IMR-90 (cell line): ENCODE data around the gene P2RY14. TPM values are rescaled to one million over a fixed set of nuclear protein-coding genes. Genes with fewer than 3 reads are reported as not detected.

Source experiments
- ATAC-seq: fragments of 200-7000 bp; cut with Tn5 transposase; 2 replicates; pipeline ENCODE4 v1.9.1; 2020; ENCODE audit warnings: low read depth, mild to moderate bottlenecking, moderate library complexity
- BruUV-seq: library from RNA; stranded (reverse); fragments of 400-500 nt; replicated peaks from 2 replicates; lab custom pipeline; 2021; lab: Mats Ljungman, UMichigan
- CTCF ChIA-PET: fragments of 300-600 bp; formaldehyde crosslinking; extraction: SDS; loops from one replicate; lab custom pipeline; 2021; ENCODE audit warnings: antibody characterized with exemption; lab: Yijun Ruan, JAX
- POLR2A ChIA-PET: fragments of 300-600 bp; sonication (Branson Sonifier 250); formaldehyde crosslinking; loops from one replicate; lab custom pipeline; 2022; ENCODE audit warnings: antibody characterized with exemption; ENCODE audit not compliant: unreplicated experiment; lab: Charles Lee
- DNase-seq: peaks from one replicate; pipeline ENCODE4 v3.0.0; 2013
- H2AFZ ChIP-seq: replicated peaks from 2 replicates; pipeline ENCODE3; 2013; ENCODE audit warnings: low read length, mild to moderate bottlenecking; ENCODE audit not compliant: poor library complexity
- H2AK5ac ChIP-seq: 2 replicates; pipeline ENCODE4 v1.6.1; 2013; ENCODE audit warnings: low read depth, low read length, inconsistent platforms
- H2AK9ac ChIP-seq: replicated peaks from 2 replicates; pipeline ENCODE3; 2013; ENCODE audit warnings: mild to moderate bottlenecking, low read depth, low read length, moderate library complexity; ENCODE audit not compliant: poor library complexity
- H2BK120ac ChIP-seq: 2 replicates; pipeline ENCODE4 v1.6.1; 2013; ENCODE audit warnings: low read depth, low read length, inconsistent platforms
- H2BK15ac ChIP-seq: 3 replicates; pipeline ENCODE4 v1.6.1; 2013; ENCODE audit warnings: low read depth, low read length, inconsistent platforms
- H2BK20ac ChIP-seq: 2 replicates; pipeline ENCODE4 v1.6.1; 2013; ENCODE audit warnings: low read depth, mild to moderate bottlenecking, inconsistent platforms, low read length, moderate library complexity
- H2BK5ac ChIP-seq: 2 replicates; pipeline ENCODE4 v1.6.1; 2013; ENCODE audit warnings: mild to moderate bottlenecking, low read depth, low read length, inconsistent platforms; ENCODE audit not compliant: poor library complexity, severe bottlenecking
- H3K14ac ChIP-seq: replicated peaks from 2 replicates; pipeline ENCODE4 v1.6.1; 2013; ENCODE audit warnings: low read depth, low read length, inconsistent platforms
- H3K18ac ChIP-seq: 2 replicates; pipeline ENCODE4 v1.6.1; 2013; ENCODE audit warnings: low read depth, low read length, control low read depth
- H3K23ac ChIP-seq: 2 replicates; pipeline ENCODE4 v1.6.1; 2013; ENCODE audit warnings: low read depth, low read length, inconsistent platforms
- H3K27ac ChIP-seq: 2 replicates; pipeline ENCODE4 v1.5.1; 2013; ENCODE audit warnings: mild to moderate bottlenecking, control low read depth, low read length; ENCODE audit not compliant: insufficient read depth
- H3K27me3 ChIP-seq: 2 replicates; pipeline ENCODE4 v1.6.1; 2013; ENCODE audit warnings: low read length; ENCODE audit not compliant: control insufficient read depth, insufficient read depth
- H3K36me3 ChIP-seq: 2 replicates; pipeline ENCODE4 v1.6.1; 2013; ENCODE audit warnings: low read length, mixed read lengths; ENCODE audit not compliant: control insufficient read depth, insufficient read depth
- H3K4ac ChIP-seq: 2 replicates; pipeline ENCODE4 v1.6.1; 2013; ENCODE audit warnings: low read depth, low read length, inconsistent platforms
- H3K4me1 ChIP-seq: 2 replicates; pipeline ENCODE4 v1.6.1; 2013; ENCODE audit warnings: low read length, mixed read lengths; ENCODE audit not compliant: control insufficient read depth, insufficient read depth
- H3K4me2 ChIP-seq: 2 replicates; pipeline ENCODE4 v1.6.1; 2013; ENCODE audit warnings: low read depth, mild to moderate bottlenecking, control low read depth, low read length, moderate library complexity
- H3K4me3 ChIP-seq: 2 replicates; pipeline ENCODE4 v1.5.1; 2013; ENCODE audit warnings: low read depth, mild to moderate bottlenecking, control low read depth, low read length, moderate library complexity; ENCODE audit not compliant: insufficient read depth
- H3K56ac ChIP-seq: 2 replicates; pipeline ENCODE4 v1.6.1; 2013; ENCODE audit warnings: low read length, inconsistent platforms; ENCODE audit not compliant: insufficient read depth; ENCODE audit errors: extremely low read depth
- H3K79me1 ChIP-seq, 2 experiments: 2 replicates each; pipeline ENCODE4 v1.6.1; 2013; ENCODE audit warnings: low read length in 2 of 2, inconsistent platforms in 1 of 2, low read depth in 1 of 2
- H3K9ac ChIP-seq: 2 replicates; pipeline ENCODE4 v1.6.1; 2013; ENCODE audit warnings: low read depth, low read length, control low read depth
- H3K9me1 ChIP-seq: 2 replicates; pipeline ENCODE4 v1.6.1; 2013; ENCODE audit warnings: low read length, inconsistent platforms; ENCODE audit not compliant: insufficient read depth
- H3K9me3 ChIP-seq: 2 replicates; pipeline ENCODE4 v1.6.1; 2013; ENCODE audit warnings: low read length; ENCODE audit not compliant: control insufficient read depth, insufficient read depth
- H4K20me1 ChIP-seq: 2 replicates; pipeline ENCODE4 v1.6.1; 2013; ENCODE audit warnings: low read length, inconsistent platforms; ENCODE audit not compliant: insufficient read depth
- H4K5ac ChIP-seq: 2 replicates; pipeline ENCODE4 v1.6.1; 2013; ENCODE audit warnings: mild to moderate bottlenecking, low read depth, low read length, control low read depth
- H4K8ac ChIP-seq, 2 experiments: 2 replicates each; pipeline ENCODE4 v1.6.1; 2013; ENCODE audit warnings: low read depth in 2 of 2, low read length in 2 of 2, control low read depth in 1 of 2, inconsistent platforms in 1 of 2
- H4K91ac ChIP-seq: 2 replicates; pipeline ENCODE4 v1.6.1; 2013; ENCODE audit warnings: low read depth, low read length, inconsistent platforms; ENCODE audit not compliant: insufficient read depth
- BHLHE40 ChIP-seq: fragments of 150-350 bp; IDR thresholded peaks from 2 replicates; pipeline ENCODE4 v1.6.1; 2016; ENCODE audit warnings: mild to moderate bottlenecking, low read depth, low read length
- CEBPB ChIP-seq: IDR thresholded peaks from 2 replicates; pipeline ENCODE4 v1.6.1; 2012; ENCODE audit warnings: low read depth, low read length, improper control_type of control experiment
- CHD1 ChIP-seq: IDR thresholded peaks from 2 replicates; pipeline ENCODE4 v1.6.1; 2012; ENCODE audit warnings: low read depth, low read length, improper control_type of control experiment
- FOS ChIP-seq: fragments of 150-350 bp; IDR thresholded peaks from 2 replicates; pipeline ENCODE4 v1.6.1; 2016; ENCODE audit warnings: low read depth, low read length
- MAFK ChIP-seq: IDR thresholded peaks from 2 replicates; pipeline ENCODE4 v1.6.1; 2012; ENCODE audit warnings: low read depth, low read length, improper control_type of control experiment
- MAZ ChIP-seq: IDR thresholded peaks from 2 replicates; pipeline ENCODE4 v1.6.1; 2012; ENCODE audit warnings: low read depth, mild to moderate bottlenecking, low read length, improper control_type of control experiment, moderate library complexity, borderline replicate concordance
- MXI1 ChIP-seq: IDR thresholded peaks from 2 replicates; pipeline ENCODE4 v1.6.1; 2012; ENCODE audit warnings: low read depth, mild to moderate bottlenecking, low read length, moderate library complexity, borderline replicate concordance
- NFE2L2 ChIP-seq: fragments of 150-350 bp; IDR thresholded peaks from 2 replicates; pipeline ENCODE4 v1.6.1; 2016; ENCODE audit warnings: low read depth, mild to moderate bottlenecking, low read length
- POLR2A ChIP-seq: IDR thresholded peaks from 2 replicates; pipeline ENCODE4 v1.6.1; 2012; ENCODE audit warnings: mild to moderate bottlenecking, low read depth, low read length
- RAD21 ChIP-seq: IDR thresholded peaks from 2 replicates; pipeline ENCODE4 v1.6.1; 2012; ENCODE audit warnings: low read length, improper control_type of control experiment
- RFX5 ChIP-seq: IDR thresholded peaks from 2 replicates; pipeline ENCODE4 v1.8.0; 2012; ENCODE audit warnings: low read depth, mild to moderate bottlenecking, low read length, moderate library complexity
- SMC3 ChIP-seq: fragments of 150-350 bp; IDR thresholded peaks from 2 replicates; pipeline ENCODE4 v1.6.1; 2016; ENCODE audit warnings: low read depth, mild to moderate bottlenecking, antibody characterized with exemption, low read length, moderate library complexity
- WGBS, 2 experiments: methylation state at CpG; one replicate each; pipeline versions ENCODE4 v1.1.5 to v1.1.7; 2013; ENCODE audit warnings: missing lambda C conversion rate in 2 of 2; ENCODE audit not compliant: insufficient read length in 1 of 2; ENCODE audit errors: extremely low coverage in 2 of 2; 5-methylcytosine and 5-hydroxymethylcytosine counted together
- dilution Hi-C: fragments of 300-500 bp; cut with HindIII; formaldehyde crosslinking; loops from one replicate; pipeline ENCODE4 v1.14.3; 2018; ENCODE audit warnings: low sequenced_read_pairs; ENCODE audit not compliant: unreplicated experiment
- in situ Hi-C: fragments of 300-500 bp; cut with MboI; formaldehyde crosslinking; loops from 3 replicates; pipeline ENCODE4 v1.14.3; 2019; ENCODE audit warnings: low sequenced_read_pairs, inconsistent platforms, mixed read lengths
- intact Hi-C: fragments of 100-400 bp; cut with micrococcal nuclease; formaldehyde crosslinking; loops from 2 replicates; pipeline ENCODE4 v1.10.0; 2022
- polyA plus RNA-seq, 3 experiments: library from polyadenylated mRNA; depleted of rRNA; stranded (reverse); fragments of >200 nt; gene quantifications; 2 replicates each; pipeline ENCODE4 v1.2.3, GENCODE V29; 2012; ENCODE audit warnings: low replicate concordance in 1 of 3
- total RNA-seq: library from RNA; depleted of rRNA; stranded (reverse); fragments of >200 nt; gene quantifications from 2 replicates; pipeline ENCODE4 v1.2.3, GENCODE V29; 2012
- TF ChIP-seq, protein P1 (sequence below): conservative IDR thresholded peaks from 2 replicates; pipeline ENCODE4 v1.5.1; 2012; ENCODE audit warnings: mild to moderate bottlenecking, low read depth, low read length, improper control_type of control experiment
- TF ChIP-seq, protein P2 (sequence below): fragments of 150-350 bp; IDR thresholded peaks from 2 replicates; pipeline ENCODE4 v1.6.1; 2016; ENCODE audit warnings: low read depth, mild to moderate bottlenecking, low read length, moderate library complexity, borderline replicate concordance
- TF ChIP-seq, protein P3 (sequence below): fragments of 150-350 bp; IDR thresholded peaks from 2 replicates; pipeline ENCODE4 v1.6.1; 2017; ENCODE audit warnings: mild to moderate bottlenecking, antibody characterized with exemption, low read length, low read depth

P2RY14 gene
- total and polyA plus RNA-seq, 2 of the 4 experiments (the other 2 are of a cell fraction): not detected

DNA sequence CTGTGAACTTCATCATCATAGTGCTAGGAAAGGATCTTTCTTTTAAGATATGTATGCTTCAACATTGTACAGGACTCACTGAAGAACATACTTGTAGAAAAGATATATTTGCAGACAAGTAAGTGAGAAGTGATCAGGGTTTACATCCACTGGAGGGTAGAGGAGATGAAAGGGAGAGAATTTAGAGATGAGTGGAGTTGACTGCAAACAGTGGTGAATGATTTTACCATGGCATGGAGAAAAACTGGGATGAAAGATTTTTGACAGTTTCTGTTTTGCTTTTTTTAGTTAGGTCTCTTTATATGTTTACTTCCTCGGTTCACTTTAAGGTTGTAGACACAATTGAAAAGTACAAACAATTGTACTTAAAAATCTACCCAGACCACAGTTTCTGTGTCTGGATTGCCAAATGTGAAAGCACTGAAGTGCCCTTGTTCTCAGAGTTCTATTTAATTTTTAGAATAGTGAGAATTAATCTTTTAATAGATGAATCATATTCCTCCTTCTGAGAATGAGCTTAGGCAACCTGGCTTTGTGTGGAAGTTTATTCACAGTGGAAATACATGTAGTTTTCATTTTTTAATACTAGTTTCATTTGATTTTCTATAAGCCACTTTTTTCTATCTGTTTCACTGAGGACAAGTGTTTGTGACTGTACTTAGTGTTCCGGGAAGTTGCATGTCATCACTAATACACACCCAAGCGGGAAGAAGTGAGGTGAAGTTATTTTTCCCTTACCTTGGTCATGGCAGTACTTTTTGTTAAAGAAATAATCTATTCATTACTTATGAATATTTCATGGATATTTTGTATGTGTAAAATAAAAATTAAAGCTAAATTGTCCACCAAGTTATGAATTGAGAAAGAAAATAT is 73.6 kb downstream of the P2RY14 start:
- no peak overlapping the region for H3K4me3 ChIP-seq
- CTCF ChIA-PET: no interaction called here
- TF ChIP-seq RFX5: no peak
- TF ChIP-seq MXI1: no peak
- TF ChIP-seq CEBPB: no peak
- no peak for TF ChIP-seq CHD1
- TF ChIP-seq BHLHE40: no peak
- no peak for TF ChIP-seq FOS
- TF ChIP-seq SMC3: no peak
- TF ChIP-seq, protein P1, sequence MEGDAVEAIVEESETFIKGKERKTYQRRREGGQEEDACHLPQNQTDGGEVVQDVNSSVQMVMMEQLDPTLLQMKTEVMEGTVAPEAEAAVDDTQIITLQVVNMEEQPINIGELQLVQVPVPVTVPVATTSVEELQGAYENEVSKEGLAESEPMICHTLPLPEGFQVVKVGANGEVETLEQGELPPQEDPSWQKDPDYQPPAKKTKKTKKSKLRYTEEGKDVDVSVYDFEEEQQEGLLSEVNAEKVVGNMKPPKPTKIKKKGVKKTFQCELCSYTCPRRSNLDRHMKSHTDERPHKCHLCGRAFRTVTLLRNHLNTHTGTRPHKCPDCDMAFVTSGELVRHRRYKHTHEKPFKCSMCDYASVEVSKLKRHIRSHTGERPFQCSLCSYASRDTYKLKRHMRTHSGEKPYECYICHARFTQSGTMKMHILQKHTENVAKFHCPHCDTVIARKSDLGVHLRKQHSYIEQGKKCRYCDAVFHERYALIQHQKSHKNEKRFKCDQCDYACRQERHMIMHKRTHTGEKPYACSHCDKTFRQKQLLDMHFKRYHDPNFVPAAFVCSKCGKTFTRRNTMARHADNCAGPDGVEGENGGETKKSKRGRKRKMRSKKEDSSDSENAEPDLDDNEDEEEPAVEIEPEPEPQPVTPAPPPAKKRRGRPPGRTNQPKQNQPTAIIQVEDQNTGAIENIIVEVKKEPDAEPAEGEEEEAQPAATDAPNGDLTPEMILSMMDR: no peak
- no peak for TF ChIP-seq MAZ
- TF ChIP-seq, protein P2, sequence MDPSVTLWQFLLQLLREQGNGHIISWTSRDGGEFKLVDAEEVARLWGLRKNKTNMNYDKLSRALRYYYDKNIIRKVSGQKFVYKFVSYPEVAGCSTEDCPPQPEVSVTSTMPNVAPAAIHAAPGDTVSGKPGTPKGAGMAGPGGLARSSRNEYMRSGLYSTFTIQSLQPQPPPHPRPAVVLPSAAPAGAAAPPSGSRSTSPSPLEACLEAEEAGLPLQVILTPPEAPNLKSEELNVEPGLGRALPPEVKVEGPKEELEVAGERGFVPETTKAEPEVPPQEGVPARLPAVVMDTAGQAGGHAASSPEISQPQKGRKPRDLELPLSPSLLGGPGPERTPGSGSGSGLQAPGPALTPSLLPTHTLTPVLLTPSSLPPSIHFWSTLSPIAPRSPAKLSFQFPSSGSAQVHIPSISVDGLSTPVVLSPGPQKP: no peak
- no peak for TF ChIP-seq NFE2L2
- TF ChIP-seq, protein P3, sequence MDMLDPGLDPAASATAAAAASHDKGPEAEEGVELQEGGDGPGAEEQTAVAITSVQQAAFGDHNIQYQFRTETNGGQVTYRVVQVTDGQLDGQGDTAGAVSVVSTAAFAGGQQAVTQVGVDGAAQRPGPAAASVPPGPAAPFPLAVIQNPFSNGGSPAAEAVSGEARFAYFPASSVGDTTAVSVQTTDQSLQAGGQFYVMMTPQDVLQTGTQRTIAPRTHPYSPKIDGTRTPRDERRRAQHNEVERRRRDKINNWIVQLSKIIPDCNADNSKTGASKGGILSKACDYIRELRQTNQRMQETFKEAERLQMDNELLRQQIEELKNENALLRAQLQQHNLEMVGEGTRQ: no peak
- no peak for TF ChIP-seq RAD21
- no peak for TF ChIP-seq MAFK
- no peak for TF ChIP-seq POLR2A

More for the DNA sequence above, 73.6 kb downstream of the P2RY14 start:
- no TSS peak for BruUV-seq
- Histone ChIP-seq H2AFZ (no peak overlapping the region), H2AK5ac (no peak overlapping the region), H3K27ac (no peak overlapping the region), H4K5ac (no peak overlapping the region), H4K91ac (no peak overlapping the region), H3K9ac (no peak overlapping the region), H2BK5ac (no peak overlapping the region), H3K18ac (no peak overlapping the region), H2BK20ac (no peak overlapping the region), H2BK120ac (no peak overlapping the region), H4K20me1 (no peaks in the 10 kb centered on the region), H2BK15ac (no peak overlapping the region), H3K23ac (no peak overlapping the region), H3K4me2 (no peak overlapping the region), H3K14ac (no peak overlapping the region), H3K27me3 (no peaks in the 10 kb centered on the region), H3K4ac (no peak overlapping the region), H2AK9ac (no peak overlapping the region), H3K56ac (no peak overlapping the region), H3K9me3 (no peaks in the 10 kb centered on the region), H3K36me3 (no peaks in the 10 kb centered on the region), H4K8ac (no peak overlapping the region), H3K79me1 (no peaks in the 10 kb centered on the region), H3K4me1 (peaks cover 2% of the 10 kb centered on the region; the same call in 1 of the 2 replicates), H3K9me1 (no peaks in the 10 kb centered on the region)
- dilution Hi-C loops: no loop called here
- POLR2A ChIA-PET: no interaction called here
- DNase-seq (no peak), ATAC-seq (no peak)
- WGBS, 2 experiments: no CpG with 5 or more reads among the region's 3 CpGs
- in situ Hi-C loops: no loop called here
- intact Hi-C loops: no loop called here
